CD4-positive, CD25-positive, alpha-beta regulatory T cell (primary cell): ENCODE results near the gene PCDHGA11. TPM values are rescaled to one million over a fixed set of nuclear protein-coding genes. Genes with fewer than 3 reads are reported as not detected.

ENCODE experiments used
- ATAC-seq, 2 donors: fragments of 150-1000 bp; cut with Tn5 transposase; one replicate each; pipeline ENCODE4 v1.10.0; 2021; ENCODE audit warnings: low read depth in 2 of 2, moderate number of reproducible peaks in 2 of 2, moderate library complexity in 1 of 2
- DNase-seq, 3 donors: peaks; one replicate each; pipeline versions ENCODE4 v3.0.0 to v3.0.0-alpha.2; 2012 to 2022; ENCODE audit warnings: mixed read lengths in 1 of 3
- H3K27ac ChIP-seq: one replicate; pipeline ENCODE4 v1.7.0; 2013; ENCODE audit warnings: mild to moderate bottlenecking, low read length; ENCODE audit not compliant: insufficient read depth, poor library complexity, severe bottlenecking
- H3K27me3 ChIP-seq: one replicate; pipeline ENCODE4 v1.7.0; 2013; ENCODE audit warnings: low read length; ENCODE audit not compliant: control insufficient read depth, insufficient read depth
- H3K36me3 ChIP-seq: one replicate; pipeline ENCODE4 v1.7.0; 2013; ENCODE audit warnings: mild to moderate bottlenecking, low read length, moderate library complexity; ENCODE audit not compliant: control insufficient read depth, insufficient read depth
- H3K4me1 ChIP-seq: 2 replicates; pipeline ENCODE4 v1.7.0; 2013; ENCODE audit warnings: mild to moderate bottlenecking, low read length; ENCODE audit not compliant: insufficient read depth, control insufficient read depth, poor library complexity, severe bottlenecking
- H3K4me3 ChIP-seq: one replicate; pipeline ENCODE4 v1.7.0; 2013; ENCODE audit warnings: low read depth, mild to moderate bottlenecking, low read length, moderate library complexity
- H3K9me3 ChIP-seq, 2 experiments: 1 replicate in 1 of 2; 2 replicates in 1 of 2; pipeline ENCODE4 v1.7.0; 2013; ENCODE audit warnings: low read length in 2 of 2, mild to moderate bottlenecking in 1 of 2, moderate library complexity in 1 of 2; ENCODE audit not compliant: control insufficient read depth in 2 of 2
- H3K27ac Mint-ChIP-seq, 3 donors: one replicate each; pipeline ENCODE4 v1.8.0; 2020 to 2022; ENCODE audit warnings: mild to moderate bottlenecking in 3 of 3, mixed read lengths in 3 of 3, moderate library complexity in 2 of 3
- H3K27me3 Mint-ChIP-seq: one replicate; pipeline ENCODE4 v1.8.0; 2022; ENCODE audit warnings: mild to moderate bottlenecking, mixed read lengths
- H3K36me3 Mint-ChIP-seq: one replicate; pipeline ENCODE4 v1.8.0; 2020; ENCODE audit warnings: mixed read lengths
- H3K4me1 Mint-ChIP-seq, 4 donors: one replicate each; pipeline ENCODE4 v1.8.0; 2020 to 2022; ENCODE audit warnings: mixed read lengths in 4 of 4, mild to moderate bottlenecking in 1 of 4
- H3K4me3 Mint-ChIP-seq, 4 donors: one replicate each; pipeline ENCODE4 v1.8.0; 2020 to 2022; ENCODE audit warnings: mild to moderate bottlenecking in 4 of 4, mixed read lengths in 4 of 4, moderate library complexity in 3 of 4
- H3K9me3 Mint-ChIP-seq, 7 donors: one replicate each; pipeline ENCODE4 v1.8.0; 2020 to 2022; ENCODE audit warnings: mixed read lengths in 7 of 7, mild to moderate bottlenecking in 3 of 7, moderate library complexity in 2 of 7
- polyA plus RNA-seq, 4 donors: library from polyadenylated mRNA; unstranded; fragments of 300-500 nt; fragmentation: Illumina TruSeq; gene quantifications; one replicate each; pipeline ENCODE4 v1.2.3, GENCODE V29; 2021
- total RNA-seq: library from RNA; stranded (reverse); gene quantifications from one replicate; pipeline ENCODE4 v1.2.3, GENCODE V29; 2022

Gene PCDHGA11
- total and polyA plus RNA-seq, 5 donors from 2014 or later, result not detected

- no peak for ATAC-seq
- no peaks in the 10 kb centered on the region for H3K36me3 Mint-ChIP-seq
- no peaks in the 10 kb centered on the region for H3K4me1 Mint-ChIP-seq
- H3K27ac Mint-ChIP-seq, result no peak overlapping the region
- Histone ChIP-seq H3K36me3 (no peaks in the 10 kb centered on the region), H3K4me1 (no peaks in the 10 kb centered on the region), H3K9me3 (no peaks in the 10 kb centered on the region), H3K27me3 (peaks cover 3% of the 10 kb centered on the region), H3K27ac (no peak overlapping the region), H3K4me3 (no peak overlapping the region)
- DNase-seq, result no peak
- H3K9me3 Mint-ChIP-seq, result peaks cover 0 to 6% (median 2%) of the 10 kb centered on the region in 7 donors
- H3K4me3 Mint-ChIP-seq, result no peak overlapping the region
- peaks cover 11% of the 10 kb centered on the region for H3K27me3 Mint-ChIP-seq
These were observed 18.7 kb downstream of the PCDHGA11 start for GRCh38 chr5:141439411-141440141.

- no peaks in the 10 kb centered on the region for H3K4me1 ChIP-seq
- H3K9me3 Mint-ChIP-seq, result peaks cover 0 to 3% (median 2%) of the 10 kb centered on the region in 7 donors
- H3K4me3 ChIP-seq, result no peak overlapping the region
- no peak overlapping the region for H3K4me3 Mint-ChIP-seq
- H3K9me3 ChIP-seq, result no peaks in the 10 kb centered on the region
- peaks cover 3% of the 10 kb centered on the region for H3K27me3 ChIP-seq
- H3K36me3 ChIP-seq, result no peaks in the 10 kb centered on the region
- H3K27me3 Mint-ChIP-seq, result peaks cover 9% of the 10 kb centered on the region
- H3K36me3 Mint-ChIP-seq, result no peaks in the 10 kb centered on the region
- DNase-seq, result no peak
- H3K4me1 Mint-ChIP-seq, result no peaks in the 10 kb centered on the region
- no peak overlapping the region for H3K27ac Mint-ChIP-seq
- ATAC-seq, result no peak
- H3K27ac ChIP-seq, result no peak overlapping the region
These were observed 19.5 kb downstream of the PCDHGA11 start for GRCh38 chr5:141440341-141440740.

GRCh38 chr5:141441571-141442170 lies 20.8 kb downstream of the PCDHGA11 start:
- Histone ChIP-seq H3K36me3 (no peaks in the 10 kb centered on the region), H3K4me1 (no peaks in the 10 kb centered on the region), H3K9me3 (no peaks in the 10 kb centered on the region), H3K27ac (no peak overlapping the region), H3K27me3 (peaks cover 3% of the 10 kb centered on the region), H3K4me3 (no peak overlapping the region)
- no peaks in the 10 kb centered on the region for H3K36me3 Mint-ChIP-seq
- DNase-seq (no peak), ATAC-seq (no peak)
- H3K4me1 Mint-ChIP-seq, result no peaks in the 10 kb centered on the region
- H3K4me3 Mint-ChIP-seq, result no peak overlapping the region
- H3K27me3 Mint-ChIP-seq, result peaks cover 7% of the 10 kb centered on the region
- H3K27ac Mint-ChIP-seq, result no peak overlapping the region
- H3K9me3 Mint-ChIP-seq, result peaks cover 0 to 3% (median 2%) of the 10 kb centered on the region in 7 donors

- Mint-ChIP-seq H3K4me3 (no peak overlapping the region), H3K27me3 (peaks cover 5% of the 10 kb centered on the region), H3K27ac (no peak overlapping the region), H3K9me3 (peaks cover 0 to 9% (median 3%) of the 10 kb centered on the region in 7 donors), H3K36me3 (no peaks in the 10 kb centered on the region), H3K4me1 (no peaks in the 10 kb centered on the region)
- ATAC-seq (no peak), DNase-seq (no peak)
- Histone ChIP-seq H3K27ac (no peak overlapping the region), H3K27me3 (peaks cover 2% of the 10 kb centered on the region), H3K4me1 (no peaks in the 10 kb centered on the region), H3K4me3 (no peak overlapping the region), H3K9me3 (no peaks in the 10 kb centered on the region), H3K36me3 (no peaks in the 10 kb centered on the region)
These were observed 44.5 kb downstream of the PCDHGA11 start for GRCh38 chr5:141465351-141465750.

Other genes with a start within 250 kb of the PCDHGA11 start
Only the 30 nearest of the 37 such genes appear.
- not detected for gene PCDHB12, start 212.3 kb upstream of the PCDHGA11 start, total RNA-seq
- not detected for gene PCDHB12, start 212.3 kb upstream of the PCDHGA11 start, polyA plus RNA-seq
- gene PCDHB13, start 207.1 kb upstream of the PCDHGA11 start, total RNA-seq, result not detected
- under 1 TPM in 1 of 4 donors, not detected in 3; 0.05 TPM for gene PCDHB13, start 207.1 kb upstream of the PCDHGA11 start, polyA plus RNA-seq
- not detected for gene PCDHB14, start 197.7 kb upstream of the PCDHGA11 start, total RNA-seq
- not detected for gene PCDHB14, start 197.7 kb upstream of the PCDHGA11 start, polyA plus RNA-seq
- not detected for gene PCDHB15, start 175.7 kb upstream of the PCDHGA11 start, total RNA-seq
- gene PCDHB15, start 175.7 kb upstream of the PCDHGA11 start, polyA plus RNA-seq, result not detected
- gene SLC25A2, start 117.0 kb upstream of the PCDHGA11 start, total RNA-seq, result 0.74 TPM
- gene SLC25A2, start 117.0 kb upstream of the PCDHGA11 start, polyA plus RNA-seq, result under 1 TPM in 1 of 4 donors, not detected in 3; 0.12 TPM
- gene TAF7, start 100.3 kb upstream of the PCDHGA11 start, total RNA-seq, result 76.6 TPM
- gene TAF7, start 100.3 kb upstream of the PCDHGA11 start, polyA plus RNA-seq, result 100 to 1,000 TPM; 172 to 235 (median 200) TPM
- 0.10 TPM for gene PCDHGA1, start 90.5 kb upstream of the PCDHGA11 start, total RNA-seq
- gene PCDHGA1, start 90.5 kb upstream of the PCDHGA11 start, polyA plus RNA-seq, result under 1 TPM in 1 of 4 donors, not detected in 3; 0.06 TPM
- gene PCDHGA2, start 82.3 kb upstream of the PCDHGA11 start, total RNA-seq, result not detected
- not detected for gene PCDHGA2, start 82.3 kb upstream of the PCDHGA11 start, polyA plus RNA-seq
- gene PCDHGA3, start 77.2 kb upstream of the PCDHGA11 start, total RNA-seq, result not detected
- gene PCDHGA3, start 77.2 kb upstream of the PCDHGA11 start, polyA plus RNA-seq, result not detected
- not detected for gene PCDHGB1, start 71.0 kb upstream of the PCDHGA11 start, total RNA-seq
- not detected for gene PCDHGB1, start 71.0 kb upstream of the PCDHGA11 start, polyA plus RNA-seq
- gene PCDHGA4, start 66.0 kb upstream of the PCDHGA11 start, total RNA-seq, result not detected
- not detected for gene PCDHGA4, start 66.0 kb upstream of the PCDHGA11 start, polyA plus RNA-seq
- gene PCDHGB2, start 61.1 kb upstream of the PCDHGA11 start, total RNA-seq, result 0.20 TPM
- gene PCDHGB2, start 61.1 kb upstream of the PCDHGA11 start, polyA plus RNA-seq, result under 1 TPM in 1 of 4 donors, not detected in 3; 0.54 TPM
- gene PCDHGA5, start 56.9 kb upstream of the PCDHGA11 start, total RNA-seq, result not detected
- gene PCDHGA5, start 56.9 kb upstream of the PCDHGA11 start, polyA plus RNA-seq, result under 1 TPM in 1 of 4 donors, not detected in 3; 0.08 TPM
- gene PCDHGB3, start 50.8 kb upstream of the PCDHGA11 start, total RNA-seq, result 0.20 TPM
- not detected for gene PCDHGB3, start 50.8 kb upstream of the PCDHGA11 start, polyA plus RNA-seq
- not detected for gene PCDHGA6, start 47.2 kb upstream of the PCDHGA11 start, total RNA-seq
- not detected for gene PCDHGA6, start 47.2 kb upstream of the PCDHGA11 start, polyA plus RNA-seq
- gene PCDHGA7, start 38.3 kb upstream of the PCDHGA11 start, total RNA-seq, result not detected
- under 1 TPM in 1 of 4 donors, not detected in 3; 0.09 TPM for gene PCDHGA7, start 38.3 kb upstream of the PCDHGA11 start, polyA plus RNA-seq
- gene PCDHGB4, start 33.4 kb upstream of the PCDHGA11 start, total RNA-seq, result not detected
- under 1 TPM in 1 of 4 donors, not detected in 3; 0.22 TPM for gene PCDHGB4, start 33.4 kb upstream of the PCDHGA11 start, polyA plus RNA-seq
- not detected for gene PCDHGA8, start 28.4 kb upstream of the PCDHGA11 start, total RNA-seq
- under 1 TPM in 1 of 4 donors, not detected in 3; 0.10 TPM for gene PCDHGA8, start 28.4 kb upstream of the PCDHGA11 start, polyA plus RNA-seq
- not detected for gene PCDHGB5, start 23.1 kb upstream of the PCDHGA11 start, total RNA-seq
- under 1 TPM in 2 of 4 donors, not detected in 2; 0.17 to 0.27 TPM for gene PCDHGB5, start 23.1 kb upstream of the PCDHGA11 start, polyA plus RNA-seq
- gene PCDHGA9, start 18.3 kb upstream of the PCDHGA11 start, total RNA-seq, result not detected
- not detected for gene PCDHGA9, start 18.3 kb upstream of the PCDHGA11 start, polyA plus RNA-seq
- not detected for gene PCDHGB6, start 13.0 kb upstream of the PCDHGA11 start, total RNA-seq
- not detected for gene PCDHGB6, start 13.0 kb upstream of the PCDHGA11 start, polyA plus RNA-seq
- not detected for gene PCDHGA10, start 8.1 kb upstream of the PCDHGA11 start, total RNA-seq
- gene PCDHGA10, start 8.1 kb upstream of the PCDHGA11 start, polyA plus RNA-seq, result not detected
- not detected for gene PCDHGB7, start 3.4 kb upstream of the PCDHGA11 start, total RNA-seq
- not detected for gene PCDHGB7, start 3.4 kb upstream of the PCDHGA11 start, polyA plus RNA-seq
- gene PCDHGA12, start 9.5 kb downstream of the PCDHGA11 start, total RNA-seq, result not detected
- gene PCDHGA12, start 9.5 kb downstream of the PCDHGA11 start, polyA plus RNA-seq, result not detected
- gene PCDHGC3, start 54.9 kb downstream of the PCDHGA11 start, total RNA-seq, result 0.35 TPM
- gene PCDHGC3, start 54.9 kb downstream of the PCDHGA11 start, polyA plus RNA-seq, result under 1 TPM in 1 of 4 donors, not detected in 3; 0.09 TPM
- gene PCDHGC4, start 64.0 kb downstream of the PCDHGA11 start, total RNA-seq, result not detected
- gene PCDHGC4, start 64.0 kb downstream of the PCDHGA11 start, polyA plus RNA-seq, result not detected
- gene PCDHGC5, start 68.0 kb downstream of the PCDHGA11 start, total RNA-seq, result not detected
- not detected for gene PCDHGC5, start 68.0 kb downstream of the PCDHGA11 start, polyA plus RNA-seq
- gene DIAPH1, start 197.9 kb downstream of the PCDHGA11 start, total RNA-seq, result 287 TPM
- gene DIAPH1, start 197.9 kb downstream of the PCDHGA11 start, polyA plus RNA-seq, result 100 to 1,000 TPM in 1 of 4 donors, 10 to 100 TPM in 3; 86.1 to 105 (median 90.7) TPM
- 83.9 TPM for gene HDAC3, start 215.8 kb downstream of the PCDHGA11 start, total RNA-seq
- gene HDAC3, start 215.8 kb downstream of the PCDHGA11 start, polyA plus RNA-seq, result 100 to 1,000 TPM in 1 of 4 donors, 10 to 100 TPM in 3; 94.0 to 102 (median 96.1) TPM
- 20.5 TPM for gene RELL2, start 215.9 kb downstream of the PCDHGA11 start, total RNA-seq
- 1 to 10 TPM; 2.4 to 5.5 (median 3.5) TPM for gene RELL2, start 215.9 kb downstream of the PCDHGA11 start, polyA plus RNA-seq